ENCODE results near the gene GLRA3. TPM values are rescaled to one million over a fixed set of nuclear protein-coding genes. Genes with fewer than 3 reads are reported as not detected.
"Not testable (repeated sequence)": the region's sequence is repeated elsewhere in the genome, so short reads cannot be mapped to it uniquely, and the experiment has no call there.

The GLRA3 gene
- total and polyA plus RNA-seq, 10 of the 15 experiments (the other 5 are each of a cell fraction or from before 2014, with no cell fraction given): not detected

DNA sequence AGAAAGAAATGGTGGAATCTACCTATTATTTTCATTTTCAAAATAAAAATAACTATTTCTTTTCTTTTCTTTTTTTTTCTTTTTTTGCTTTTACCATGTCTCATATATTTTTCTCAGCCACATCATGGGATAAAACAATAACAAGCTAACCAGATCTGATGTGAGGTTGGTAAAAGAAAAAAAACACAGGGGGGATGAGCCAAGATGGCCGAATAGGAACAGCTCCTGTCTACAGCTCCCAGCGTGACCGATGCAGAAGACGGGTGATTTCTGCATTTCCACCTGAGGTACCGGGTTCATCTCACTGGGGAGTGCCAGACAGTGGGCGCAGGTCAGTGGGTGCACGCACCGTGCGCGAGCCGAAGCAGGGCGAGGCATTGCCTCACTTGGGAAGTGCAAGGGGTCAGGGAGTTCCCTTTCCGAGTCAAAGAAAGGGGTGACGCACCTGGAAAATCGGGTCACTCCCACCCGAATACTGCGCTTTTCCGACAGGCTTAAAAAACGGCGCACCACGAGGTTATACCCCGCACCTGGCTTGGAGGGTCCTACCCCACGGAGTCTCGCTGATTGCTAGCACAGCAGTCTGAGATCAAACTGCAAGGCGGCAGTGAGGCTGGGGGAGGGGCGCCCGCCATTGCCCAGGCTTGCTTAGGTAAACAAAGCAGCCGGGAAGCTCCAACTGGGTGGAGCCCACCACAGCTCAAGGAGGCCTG, 50.6 kb downstream of the GLRA3 start:
- ATAC-seq; POLR2A ChIA-PET; H3K27me3 ChIP-seq (replicated peaks in 1 of 2; ENCODE audit: control insufficient read depth in 2 of 2, insufficient read depth in 2 of 2, low read length in 1 of 2); H3K4me2 ChIP-seq (ENCODE audit: control insufficient read depth, insufficient read depth); intact Hi-C loops (cut with micrococcal nuclease; ENCODE audit: unreplicated experiment); CTCF ChIA-PET; H4K20me1 ChIP-seq (ENCODE audit: control insufficient read depth, insufficient read depth); H3K9me3 ChIP-seq (replicated peaks; ENCODE audit: control insufficient read depth, insufficient read depth, low read length); H3K9ac ChIP-seq (ENCODE audit: control insufficient read depth, insufficient read depth, low read length); H3K27ac ChIP-seq (ENCODE audit: control insufficient read depth, insufficient read depth); H3K4me1 ChIP-seq (ENCODE audit: control insufficient read depth, insufficient read depth, low read length); RAD21 ChIA-PET (ENCODE audit: unreplicated experiment); FAIRE-seq; in situ Hi-C loops (cut with MboI); H3K36me3 ChIP-seq (ENCODE audit: control insufficient read depth in 2 of 2, insufficient read depth in 2 of 2, low read length in 1 of 2); BruUV-seq (replicated peaks); H2AFZ ChIP-seq (ENCODE audit: control insufficient read depth, low read depth, low read length); DNase-seq (ENCODE audit: low read depth, low spot score); H3K4me3 ChIP-seq; H3K79me2 ChIP-seq (ENCODE audit: control insufficient read depth, insufficient read depth, low read length): not testable (repeated sequence)
- 55% methylated on average over 19 of the region's 28 CpGs for WGBS (ENCODE audit: insufficient coverage, insufficient replicate concordance, low lambda C conversion rate, missing lambda C conversion rate)
- SMC1A ChIA-PET (ENCODE audit: uncharacterized antibody, unreplicated experiment): interaction anchor here (2.0 kb wide), 1 partner anchor 28 kb away, joined by 4 read pairs; no protein-coding TSS in a partner anchor

GRCh38 chr4:174775366-174775765, 53.7 kb downstream of the GLRA3 start:
- no peak overlapping the region for H2AFZ ChIP-seq (ENCODE audit: control insufficient read depth, low read depth, low read length)
- WGBS (ENCODE audit: insufficient coverage, insufficient replicate concordance, low lambda C conversion rate, missing lambda C conversion rate): 0% methylated on average over 1 of the region's 1 CpG
- SMC1A ChIA-PET (ENCODE audit: uncharacterized antibody, unreplicated experiment): interaction anchor here (1.2 kb wide), 1 partner anchor 8 kb away, joined by 3 read pairs; no protein-coding TSS in a partner anchor
- in situ Hi-C loops (cut with MboI): no loop called here
- POLR2A ChIA-PET: no interaction called here
- no peak overlapping the region for H3K9ac ChIP-seq (ENCODE audit: control insufficient read depth, insufficient read depth, low read length)
- no peak for FAIRE-seq
- H3K36me3 ChIP-seq (ENCODE audit: control insufficient read depth in 2 of 2, insufficient read depth in 2 of 2, low read length in 1 of 2): no peaks in the 10 kb centered on the region
- H3K9me3 ChIP-seq (replicated peaks; ENCODE audit: control insufficient read depth, insufficient read depth, low read length): no peaks in the 10 kb centered on the region
- RAD21 ChIA-PET (ENCODE audit: unreplicated experiment): no interaction called here
- H3K4me2 ChIP-seq (ENCODE audit: control insufficient read depth, insufficient read depth): no peak overlapping the region
- ATAC-seq: no peak
- intact Hi-C loops (cut with micrococcal nuclease; ENCODE audit: unreplicated experiment): no loop called here
- no peaks in the 10 kb centered on the region for H4K20me1 ChIP-seq (ENCODE audit: control insufficient read depth, insufficient read depth)
- no peaks in the 10 kb centered on the region for H3K27me3 ChIP-seq (replicated peaks in 1 of 2; ENCODE audit: control insufficient read depth in 2 of 2, insufficient read depth in 2 of 2, low read length in 1 of 2)
- BruUV-seq (replicated peaks): no TSS peak
- no peak overlapping the region for H3K27ac ChIP-seq (ENCODE audit: control insufficient read depth, insufficient read depth)
- H3K79me2 ChIP-seq (ENCODE audit: control insufficient read depth, insufficient read depth, low read length): no peaks in the 10 kb centered on the region
- DNase-seq (ENCODE audit: low read depth, low spot score): no peak
- H3K4me1 ChIP-seq (ENCODE audit: control insufficient read depth, insufficient read depth, low read length): no peaks in the 10 kb centered on the region
- H3K4me3 ChIP-seq: no peak overlapping the region
- CTCF ChIA-PET: no interaction called here
- TF ChIP-seq IRF4 (IDR thresholded peaks at IDR 0.05; ENCODE audit: low read depth, low read length) (no peak), SIN3A (IDR thresholded peaks at IDR 0.05; ENCODE audit: low read depth, low read length) (no peak), TBL1XR1 (IDR thresholded peaks at IDR 0.05; ENCODE audit: low read depth, low read length) (no peak), MTA3 (IDR thresholded peaks at IDR 0.05; ENCODE audit: borderline replicate concordance, low read length) (no peak), SRF (IDR thresholded peaks at IDR 0.05; ENCODE audit: low read depth in 2 of 2, low read length in 2 of 2) (no peak), ETV6 (conservative IDR thresholded peaks at IDR 0.05 in 1 of 2, IDR thresholded peaks at IDR 0.05 in 1 of 2; ENCODE audit: borderline replicate concordance in 1 of 2, low read depth in 1 of 2) (no peak), LARP7 (IDR thresholded peaks at IDR 0.05) (no peak)
- TF ChIP-seq, protein P1, sequence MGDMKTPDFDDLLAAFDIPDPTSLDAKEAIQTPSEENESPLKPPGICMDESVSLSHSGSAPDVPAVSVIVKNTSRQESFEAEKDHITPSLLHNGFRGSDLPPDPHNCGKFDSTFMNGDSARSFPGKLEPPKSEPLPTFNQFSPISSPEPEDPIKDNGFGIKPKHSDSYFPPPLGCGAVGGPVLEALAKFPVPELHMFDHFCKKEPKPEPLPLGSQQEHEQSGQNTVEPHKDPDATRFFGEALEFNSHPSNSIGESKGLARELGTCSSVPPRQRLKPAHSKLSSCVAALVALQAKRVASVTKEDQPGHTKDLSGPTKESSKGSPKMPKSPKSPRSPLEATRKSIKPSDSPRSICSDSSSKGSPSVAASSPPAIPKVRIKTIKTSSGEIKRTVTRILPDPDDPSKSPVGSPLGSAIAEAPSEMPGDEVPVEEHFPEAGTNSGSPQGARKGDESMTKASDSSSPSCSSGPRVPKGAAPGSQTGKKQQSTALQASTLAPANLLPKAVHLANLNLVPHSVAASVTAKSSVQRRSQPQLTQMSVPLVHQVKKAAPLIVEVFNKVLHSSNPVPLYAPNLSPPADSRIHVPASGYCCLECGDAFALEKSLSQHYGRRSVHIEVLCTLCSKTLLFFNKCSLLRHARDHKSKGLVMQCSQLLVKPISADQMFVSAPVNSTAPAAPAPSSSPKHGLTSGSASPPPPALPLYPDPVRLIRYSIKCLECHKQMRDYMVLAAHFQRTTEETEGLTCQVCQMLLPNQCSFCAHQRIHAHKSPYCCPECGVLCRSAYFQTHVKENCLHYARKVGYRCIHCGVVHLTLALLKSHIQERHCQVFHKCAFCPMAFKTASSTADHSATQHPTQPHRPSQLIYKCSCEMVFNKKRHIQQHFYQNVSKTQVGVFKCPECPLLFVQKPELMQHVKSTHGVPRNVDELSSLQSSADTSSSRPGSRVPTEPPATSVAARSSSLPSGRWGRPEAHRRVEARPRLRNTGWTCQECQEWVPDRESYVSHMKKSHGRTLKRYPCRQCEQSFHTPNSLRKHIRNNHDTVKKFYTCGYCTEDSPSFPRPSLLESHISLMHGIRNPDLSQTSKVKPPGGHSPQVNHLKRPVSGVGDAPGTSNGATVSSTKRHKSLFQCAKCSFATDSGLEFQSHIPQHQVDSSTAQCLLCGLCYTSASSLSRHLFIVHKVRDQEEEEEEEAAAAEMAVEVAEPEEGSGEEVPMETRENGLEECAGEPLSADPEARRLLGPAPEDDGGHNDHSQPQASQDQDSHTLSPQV (IDR thresholded peaks at IDR 0.05): no peak
- TF ChIP-seq, protein P2, sequence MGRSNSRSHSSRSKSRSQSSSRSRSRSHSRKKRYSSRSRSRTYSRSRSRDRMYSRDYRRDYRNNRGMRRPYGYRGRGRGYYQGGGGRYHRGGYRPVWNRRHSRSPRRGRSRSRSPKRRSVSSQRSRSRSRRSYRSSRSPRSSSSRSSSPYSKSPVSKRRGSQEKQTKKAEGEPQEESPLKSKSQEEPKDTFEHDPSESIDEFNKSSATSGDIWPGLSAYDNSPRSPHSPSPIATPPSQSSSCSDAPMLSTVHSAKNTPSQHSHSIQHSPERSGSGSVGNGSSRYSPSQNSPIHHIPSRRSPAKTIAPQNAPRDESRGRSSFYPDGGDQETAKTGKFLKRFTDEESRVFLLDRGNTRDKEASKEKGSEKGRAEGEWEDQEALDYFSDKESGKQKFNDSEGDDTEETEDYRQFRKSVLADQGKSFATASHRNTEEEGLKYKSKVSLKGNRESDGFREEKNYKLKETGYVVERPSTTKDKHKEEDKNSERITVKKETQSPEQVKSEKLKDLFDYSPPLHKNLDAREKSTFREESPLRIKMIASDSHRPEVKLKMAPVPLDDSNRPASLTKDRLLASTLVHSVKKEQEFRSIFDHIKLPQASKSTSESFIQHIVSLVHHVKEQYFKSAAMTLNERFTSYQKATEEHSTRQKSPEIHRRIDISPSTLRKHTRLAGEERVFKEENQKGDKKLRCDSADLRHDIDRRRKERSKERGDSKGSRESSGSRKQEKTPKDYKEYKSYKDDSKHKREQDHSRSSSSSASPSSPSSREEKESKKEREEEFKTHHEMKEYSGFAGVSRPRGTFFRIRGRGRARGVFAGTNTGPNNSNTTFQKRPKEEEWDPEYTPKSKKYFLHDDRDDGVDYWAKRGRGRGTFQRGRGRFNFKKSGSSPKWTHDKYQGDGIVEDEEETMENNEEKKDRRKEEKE (IDR thresholded peaks at IDR 0.05): no peak
